Measurements from ENCODE around the gene TRAF3. TPM values are rescaled to one million over a fixed set of nuclear protein-coding genes. Genes with fewer than 3 reads are reported as not detected.

TRAF3 gene
- total RNA-seq, 1 experiment from 2014 or later: 37.6 TPM

- Histone ChIP-seq H3K9me3 (ENCODE audit: control insufficient read depth, insufficient read depth, low read depth, low read length) (no peaks in the 10 kb centered on the region), H3K36me3 (ENCODE audit: control insufficient read depth, insufficient read depth, low read length) (no peaks in the 10 kb centered on the region), H3K27me3 (ENCODE audit: control insufficient read depth, insufficient read depth, low read length) (no peaks in the 10 kb centered on the region), H3K4me1 (ENCODE audit: control insufficient read depth, insufficient read depth, low read length) (0 out of 2 replicates have a peak, but pooled peaks cover 3% of the 10 kb centered on the region), H3K27ac (ENCODE audit: low read length) (no peak overlapping the region), H3K4me3 (ENCODE audit: low read depth in 2 of 2, low read length in 2 of 2) (no peak overlapping the region)
- intact Hi-C loops (cut with micrococcal nuclease; ENCODE audit: unreplicated experiment): no loop called here
- ChIA-PET CTCF (no interaction called here), POLR2A (interaction anchor here (0.6 kb wide), 1 partner anchor 151 kb away, joined by 3 read pairs; no protein-coding TSS in a partner anchor)
- no peak for DNase-seq (ENCODE audit: low read depth, low spot score)
- in situ Hi-C loops (cut with HindIII; ENCODE audit: low pct_unique_long_range_greater_than_20kb, low sequenced_read_pairs): no loop called here
- TF ChIP-seq TCF7L2 (IDR thresholded peaks at IDR 0.05; ENCODE audit: low read depth, low read length): no peak
- no peak for TF ChIP-seq SIN3A (IDR thresholded peaks at IDR 0.05; ENCODE audit: borderline replicate concordance, insufficient read depth, low read depth, low read length)
- TF ChIP-seq POLR2AphosphoS5 (IDR thresholded peaks at IDR 0.05; ENCODE audit: low read depth, low read length): no peak
- TF ChIP-seq CTCF (IDR thresholded peaks at IDR 0.05): no peak
- no peak for ATAC-seq
- no TSS peak for BruUV-seq (replicated peaks)
Observed at GRCh38 chr14:102798926-102799325, 21.7 kb downstream of the TRAF3 start.

DNA sequence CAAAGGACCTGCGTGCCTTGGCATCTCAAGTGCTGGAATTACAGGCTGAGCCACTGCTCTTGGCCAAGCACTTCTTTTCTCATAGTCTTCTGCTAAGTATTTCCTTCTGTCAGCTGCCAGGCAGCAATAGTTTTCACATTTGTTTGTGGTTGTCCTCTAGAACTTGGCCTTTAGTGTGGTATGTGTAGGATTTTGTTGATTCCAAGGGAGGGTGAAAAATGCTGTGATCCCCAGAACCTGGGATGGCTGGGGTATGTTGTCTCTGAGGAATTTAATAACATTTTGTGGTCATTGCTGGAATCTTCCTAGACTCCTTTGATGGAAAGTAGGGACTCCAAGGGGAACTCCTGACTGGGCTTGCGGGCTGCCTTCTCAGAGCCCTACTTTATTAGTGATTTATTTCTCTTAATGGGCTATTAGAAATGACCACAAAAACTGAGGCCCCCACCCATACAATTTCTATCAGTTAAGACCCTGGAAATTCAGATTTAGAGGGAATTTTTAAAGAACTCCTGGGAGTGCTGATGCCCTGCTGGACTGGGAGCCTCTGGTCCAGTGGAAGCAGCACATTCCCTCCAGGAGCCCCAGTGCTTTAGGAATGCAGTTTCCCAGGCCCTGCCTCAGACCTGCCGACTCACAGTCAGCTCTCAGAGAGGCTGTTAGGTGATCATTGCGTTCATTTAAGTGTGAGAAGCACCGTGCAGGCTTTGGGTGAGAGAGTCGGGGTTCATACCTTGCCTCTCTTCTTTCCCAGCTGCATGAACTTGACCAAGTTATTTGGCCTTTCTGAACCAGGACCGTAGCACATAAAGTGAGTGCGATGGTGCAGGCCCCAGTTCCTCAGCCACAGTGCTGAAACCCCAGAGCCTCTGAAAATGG lies 22.7 kb downstream of the TRAF3 start:
- Histone ChIP-seq H3K27ac (ENCODE audit: low read length) (no peak overlapping the region), H3K4me3 (ENCODE audit: low read depth in 2 of 2, low read length in 2 of 2) (no peak overlapping the region), H3K9me3 (ENCODE audit: control insufficient read depth, insufficient read depth, low read depth, low read length) (no peaks in the 10 kb centered on the region), H3K27me3 (ENCODE audit: control insufficient read depth, insufficient read depth, low read length) (no peaks in the 10 kb centered on the region), H3K36me3 (ENCODE audit: control insufficient read depth, insufficient read depth, low read length) (no peaks in the 10 kb centered on the region), H3K4me1 (ENCODE audit: control insufficient read depth, insufficient read depth, low read length) (0 out of 2 replicates have a peak, but pooled peaks cover 2% of the 10 kb centered on the region)
- in situ Hi-C loops (cut with HindIII; ENCODE audit: low pct_unique_long_range_greater_than_20kb, low sequenced_read_pairs) (no loop called here), intact Hi-C loops (cut with micrococcal nuclease; ENCODE audit: unreplicated experiment) (no loop called here)
- no TSS peak for BruUV-seq (replicated peaks)
- ChIA-PET CTCF (no interaction called here), POLR2A (interaction anchor here (0.6 kb wide), 1 partner anchor 152 kb away, joined by 3 read pairs; no protein-coding TSS in a partner anchor)
- DNase-seq (ENCODE audit: low read depth, low spot score) (no peak), ATAC-seq (no peak)
- no peak for TF ChIP-seq CTCF (IDR thresholded peaks at IDR 0.05)
- TF ChIP-seq POLR2AphosphoS5 (IDR thresholded peaks at IDR 0.05; ENCODE audit: low read depth, low read length): no peak
- TF ChIP-seq, protein P1, sequence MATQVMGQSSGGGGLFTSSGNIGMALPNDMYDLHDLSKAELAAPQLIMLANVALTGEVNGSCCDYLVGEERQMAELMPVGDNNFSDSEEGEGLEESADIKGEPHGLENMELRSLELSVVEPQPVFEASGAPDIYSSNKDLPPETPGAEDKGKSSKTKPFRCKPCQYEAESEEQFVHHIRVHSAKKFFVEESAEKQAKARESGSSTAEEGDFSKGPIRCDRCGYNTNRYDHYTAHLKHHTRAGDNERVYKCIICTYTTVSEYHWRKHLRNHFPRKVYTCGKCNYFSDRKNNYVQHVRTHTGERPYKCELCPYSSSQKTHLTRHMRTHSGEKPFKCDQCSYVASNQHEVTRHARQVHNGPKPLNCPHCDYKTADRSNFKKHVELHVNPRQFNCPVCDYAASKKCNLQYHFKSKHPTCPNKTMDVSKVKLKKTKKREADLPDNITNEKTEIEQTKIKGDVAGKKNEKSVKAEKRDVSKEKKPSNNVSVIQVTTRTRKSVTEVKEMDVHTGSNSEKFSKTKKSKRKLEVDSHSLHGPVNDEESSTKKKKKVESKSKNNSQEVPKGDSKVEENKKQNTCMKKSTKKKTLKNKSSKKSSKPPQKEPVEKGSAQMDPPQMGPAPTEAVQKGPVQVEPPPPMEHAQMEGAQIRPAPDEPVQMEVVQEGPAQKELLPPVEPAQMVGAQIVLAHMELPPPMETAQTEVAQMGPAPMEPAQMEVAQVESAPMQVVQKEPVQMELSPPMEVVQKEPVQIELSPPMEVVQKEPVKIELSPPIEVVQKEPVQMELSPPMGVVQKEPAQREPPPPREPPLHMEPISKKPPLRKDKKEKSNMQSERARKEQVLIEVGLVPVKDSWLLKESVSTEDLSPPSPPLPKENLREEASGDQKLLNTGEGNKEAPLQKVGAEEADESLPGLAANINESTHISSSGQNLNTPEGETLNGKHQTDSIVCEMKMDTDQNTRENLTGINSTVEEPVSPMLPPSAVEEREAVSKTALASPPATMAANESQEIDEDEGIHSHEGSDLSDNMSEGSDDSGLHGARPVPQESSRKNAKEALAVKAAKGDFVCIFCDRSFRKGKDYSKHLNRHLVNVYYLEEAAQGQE (IDR thresholded peaks at IDR 0.05; ENCODE audit: insufficient read depth in 1 of 2, low read depth in 2 of 2, low read length in 1 of 2): no peak
- TF ChIP-seq TCF7L2 (IDR thresholded peaks at IDR 0.05; ENCODE audit: low read depth, low read length): no peak
- TF ChIP-seq SIN3A (IDR thresholded peaks at IDR 0.05; ENCODE audit: borderline replicate concordance, insufficient read depth, low read depth, low read length): no peak

Data from Panc1 (cell line).